Activated T-helper 2 cell treated with anti-CD3 and anti-CD28 coated beads, Interferon-gamma antibody, Interleukin-2, Interleukin-4, amounts not matched to agents 10 μg/mL and 5 μg/mL and 100 μg/mL, durations not matched to agents 14 hours and 24 hours and 36 hours (primary cell): ENCODE results near the gene TMSB4X. TPM values are rescaled to one million over a fixed set of nuclear protein-coding genes. Genes with fewer than 3 reads are reported as not detected.

Experiments used
- DNase-seq: peaks from one replicate; pipeline ENCODE4 v3.0.0; 2021; ENCODE audit warnings: low spot score
- H3K27ac Mint-ChIP-seq: one replicate; pipeline ENCODE4 v1.8.0; 2021; ENCODE audit warnings: mixed read lengths
- H3K27me3 Mint-ChIP-seq: one replicate; pipeline ENCODE4 v1.8.0; 2021; ENCODE audit warnings: low read depth, mixed read lengths
- H3K36me3 Mint-ChIP-seq: one replicate; pipeline ENCODE4 v1.8.0; 2021; ENCODE audit warnings: low read depth, mixed read lengths
- H3K4me1 Mint-ChIP-seq: one replicate; pipeline ENCODE4 v1.8.0; 2021; ENCODE audit warnings: low read depth, mixed read lengths
- H3K4me3 Mint-ChIP-seq: one replicate; pipeline ENCODE4 v1.8.0; 2021; ENCODE audit warnings: low read depth, mild to moderate bottlenecking, moderate library complexity, mixed read lengths
- H3K9me3 Mint-ChIP-seq: one replicate; pipeline ENCODE4 v1.8.0; 2021; ENCODE audit warnings: mixed read lengths
- intact Hi-C: fragments of 100-400 bp; cut with micrococcal nuclease; formaldehyde crosslinking; loops from one replicate; pipeline ENCODE4 v1.15.1; 2023
- total RNA-seq: library from RNA; stranded (reverse); gene quantifications from 2 replicates; pipeline ENCODE4 v1.2.3, GENCODE V29; 2022

The TMSB4X gene
- total RNA-seq, 1 donor from 2014 or later, result 7,759 TPM

DNA sequence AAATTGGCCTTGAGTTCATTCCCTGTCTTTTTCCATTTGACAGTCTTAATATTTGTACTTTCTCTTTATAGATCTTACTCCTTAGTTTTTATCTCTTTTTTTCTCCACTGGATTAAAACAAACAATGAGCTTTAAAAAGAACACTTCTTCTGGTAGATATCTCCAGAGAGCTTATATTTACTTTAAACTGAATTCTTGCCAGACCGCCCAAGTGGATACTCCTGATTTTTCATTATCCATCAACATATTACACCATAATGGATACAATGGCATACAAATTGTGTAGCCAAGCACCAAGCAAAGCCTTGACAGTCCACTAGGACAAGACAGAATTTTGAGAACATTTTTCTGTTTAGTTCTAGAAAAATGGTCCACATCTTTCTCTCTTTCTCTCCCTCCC lies 18.9 kb downstream of the TMSB4X start:
- DNase-seq, result no peak
- Mint-ChIP-seq H3K36me3 (no peaks in the 10 kb centered on the region), H3K9me3 (no peaks in the 10 kb centered on the region), H3K27ac (no peak overlapping the region), H3K4me1 (peaks cover 36% of the 10 kb centered on the region), H3K4me3 (no peak overlapping the region), H3K27me3 (no peaks in the 10 kb centered on the region)
- intact Hi-C loops, result no loop called here

DNA sequence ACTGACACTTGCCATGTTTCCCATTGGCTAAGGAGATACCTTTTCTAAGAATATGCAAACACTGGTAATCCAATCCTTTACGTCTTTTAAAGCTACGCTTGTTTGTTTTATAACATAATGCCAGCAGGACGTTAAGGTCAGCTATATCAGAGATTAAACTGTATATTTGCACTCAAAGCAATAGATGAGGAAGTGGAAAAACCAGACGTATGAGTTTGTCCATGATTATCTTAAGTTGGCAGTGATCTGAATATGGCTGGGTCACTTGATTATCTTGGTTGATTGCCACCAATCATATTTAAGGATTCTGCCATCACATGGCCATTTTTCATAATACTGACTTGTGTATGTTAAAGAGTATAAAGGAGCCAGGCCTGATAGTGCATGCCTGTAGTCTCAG lies 19.4 kb downstream of the TMSB4X start:
- H3K27ac Mint-ChIP-seq, result no peak overlapping the region
- peaks cover 35% of the 10 kb centered on the region for H3K4me1 Mint-ChIP-seq
- no peaks in the 10 kb centered on the region for H3K9me3 Mint-ChIP-seq
- no peaks in the 10 kb centered on the region for H3K36me3 Mint-ChIP-seq
- H3K27me3 Mint-ChIP-seq, result no peaks in the 10 kb centered on the region
- DNase-seq, result no peak
- H3K4me3 Mint-ChIP-seq, result no peak overlapping the region
- intact Hi-C loops, result no loop called here

DNA sequence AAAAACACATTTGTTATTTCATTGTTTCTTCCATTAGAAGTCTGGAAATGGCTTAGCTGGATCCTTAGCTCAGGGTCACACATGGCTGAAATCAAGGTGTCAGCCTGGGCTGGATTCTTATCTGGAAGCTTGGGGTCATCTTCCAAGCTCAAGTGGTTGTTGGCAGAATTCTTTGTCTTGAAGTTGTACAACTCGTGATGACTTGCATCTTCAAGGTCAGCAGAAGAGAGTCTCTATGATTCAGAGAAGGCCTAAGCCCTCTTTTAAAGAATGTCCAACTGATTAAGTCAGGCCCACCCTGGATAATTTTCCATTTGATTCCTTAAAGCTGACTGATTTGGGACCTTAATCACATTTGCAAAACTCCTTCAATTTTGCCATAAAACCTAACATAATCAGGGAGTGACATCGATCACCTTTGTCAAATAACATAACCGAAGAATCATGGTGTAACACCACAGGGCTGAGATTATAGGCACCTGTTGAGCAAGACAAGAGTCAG lies 22.1 kb downstream of the TMSB4X start:
- Mint-ChIP-seq H3K4me3 (no peak overlapping the region), H3K4me1 (peaks cover 48% of the 10 kb centered on the region), H3K36me3 (no peaks in the 10 kb centered on the region), H3K9me3 (no peaks in the 10 kb centered on the region), H3K27ac (peak overlapping the region; percentile 96), H3K27me3 (no peaks in the 10 kb centered on the region)
- DNase-seq, result no peak
- intact Hi-C loops, result no loop called here

DNA sequence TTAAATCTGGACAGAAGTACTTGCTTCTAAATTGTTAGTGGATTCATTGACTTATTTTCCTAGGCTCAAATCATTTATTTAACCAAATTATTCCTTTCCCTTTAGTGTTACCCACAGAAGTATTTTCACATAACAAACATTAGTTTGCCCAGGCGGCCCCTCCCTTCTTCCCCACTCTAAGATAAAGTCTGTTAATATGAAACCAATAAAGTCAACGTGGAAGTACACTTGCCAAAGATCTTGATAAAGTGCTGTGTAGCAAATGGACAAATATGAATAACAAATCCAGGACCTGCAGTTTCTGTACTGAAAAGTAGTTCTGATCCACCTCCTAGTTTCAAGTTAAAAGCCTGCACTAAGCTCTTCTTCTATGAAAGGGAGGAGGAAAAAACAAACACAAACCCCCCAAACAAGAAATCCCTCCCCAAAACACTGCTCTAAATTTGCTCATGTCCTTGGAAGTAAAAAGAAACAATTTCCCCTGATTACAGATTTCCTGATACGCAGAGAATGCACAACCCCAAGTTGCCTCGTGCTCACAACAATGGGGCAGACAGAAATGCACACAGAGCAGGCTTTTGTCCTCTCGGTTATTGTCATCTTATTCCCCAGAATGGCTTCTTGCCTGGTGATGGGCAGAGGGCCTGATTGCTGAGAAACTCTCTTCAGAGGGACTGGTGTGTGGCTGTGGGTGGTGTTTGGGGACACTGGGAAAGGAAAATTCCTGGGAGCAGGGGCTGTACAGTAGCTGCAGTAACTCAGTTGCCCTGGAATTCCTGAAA lies 23.2 kb downstream of the TMSB4X start:
- Mint-ChIP-seq H3K27ac (peak overlapping the region; percentile 96), H3K4me1 (peaks cover 53% of the 10 kb centered on the region)
- DNase-seq, result no peak

DNA sequence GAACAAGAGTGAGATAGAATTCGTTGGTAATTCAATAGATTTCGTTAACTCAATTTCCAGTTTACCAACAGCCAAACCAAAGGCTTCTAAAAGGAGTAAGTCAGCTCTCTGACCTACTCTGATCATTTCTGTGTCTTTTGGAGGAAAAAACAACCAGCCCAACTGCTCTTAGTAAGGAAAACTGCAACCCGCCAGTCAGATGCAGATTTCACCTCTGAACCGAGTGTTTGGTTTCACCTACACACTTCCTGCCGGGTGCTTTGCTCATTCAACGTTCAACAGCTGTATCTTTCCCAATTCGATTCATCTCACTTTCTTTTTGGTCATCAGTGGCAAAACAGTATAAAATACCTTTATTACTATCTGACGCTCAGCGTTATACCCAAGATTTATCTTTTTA lies 24.5 kb downstream of the TMSB4X start:
- Mint-ChIP-seq H3K27me3 (no peaks in the 10 kb centered on the region), H3K27ac (peak overlapping the region; percentile 98), H3K4me3 (peak overlapping the region; percentile 66), H3K36me3 (no peaks in the 10 kb centered on the region), H3K4me1 (peaks cover 53% of the 10 kb centered on the region), H3K9me3 (no peaks in the 10 kb centered on the region)
- peak; percentile 41 for DNase-seq
- intact Hi-C loops, result loop anchor here (1.0 kb wide), 3 partner anchors 14 to 88 kb away; no protein-coding TSS in a partner anchor

More for the DNA sequence above, 23.2 kb downstream of the TMSB4X start:
- Mint-ChIP-seq H3K27me3 (no peaks in the 10 kb centered on the region), H3K36me3 (no peaks in the 10 kb centered on the region), H3K9me3 (no peaks in the 10 kb centered on the region), H3K4me3 (peak overlapping the region; percentile 71)
- intact Hi-C loops, result no loop called here

DNA sequence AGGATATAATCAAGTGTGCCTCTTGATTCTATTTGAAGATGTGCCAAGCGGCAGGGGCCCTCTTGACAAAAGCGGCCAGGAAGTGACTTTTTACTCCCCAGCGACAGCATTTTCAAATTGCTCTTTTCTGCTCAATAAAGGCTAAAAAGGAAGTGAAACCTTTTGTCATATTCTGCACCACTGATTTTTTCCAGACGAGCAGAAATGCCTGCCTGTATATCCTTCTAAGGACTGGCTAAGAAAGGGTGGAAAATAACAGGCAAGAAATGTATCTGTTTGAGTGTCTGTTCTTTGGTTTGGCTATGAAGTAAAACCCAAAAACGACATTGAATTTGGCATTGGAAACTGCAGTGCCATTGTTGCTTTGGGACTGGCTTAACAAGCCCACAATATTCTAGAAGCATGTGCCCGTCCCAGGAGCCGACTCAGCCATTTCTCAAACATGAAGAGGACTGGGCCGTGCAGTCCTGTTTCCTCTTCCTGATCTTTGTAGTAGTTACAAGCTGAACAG lies 25.4 kb downstream of the TMSB4X start:
- Mint-ChIP-seq H3K27ac (peak overlapping the region; percentile 98), H3K4me3 (peak overlapping the region; percentile 66), H3K27me3 (no peaks in the 10 kb centered on the region), H3K9me3 (no peaks in the 10 kb centered on the region), H3K36me3 (no peaks in the 10 kb centered on the region), H3K4me1 (peaks cover 62% of the 10 kb centered on the region)
- no peak for DNase-seq
- intact Hi-C loops, result loop anchor here (1.0 to 10.0 kb wide), 3 partner anchors 50 to 374 kb away; no protein-coding TSS in a partner anchor

DNA sequence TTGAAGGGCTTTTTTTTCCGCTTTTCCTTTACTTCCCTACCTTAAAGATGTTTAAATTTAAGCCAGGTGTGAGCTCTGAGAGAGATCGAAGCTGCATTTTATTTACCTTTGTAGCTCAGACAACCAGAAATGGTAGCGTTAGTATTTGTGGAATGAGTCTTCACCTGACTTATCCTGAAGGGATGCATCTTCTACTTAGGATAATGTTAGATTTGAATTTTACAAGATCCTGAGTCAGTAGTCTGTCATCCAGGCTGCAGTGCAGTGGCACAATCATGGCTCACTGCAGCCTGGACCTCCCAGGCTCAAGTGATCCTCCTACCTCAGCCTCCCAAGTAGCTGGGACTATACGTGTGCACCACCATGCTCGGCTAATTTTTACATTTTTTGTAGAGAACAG lies 26.2 kb downstream of the TMSB4X start:
- DNase-seq, result no peak
- peaks cover 66% of the 10 kb centered on the region for H3K4me1 Mint-ChIP-seq
- peak overlapping the region; percentile 98 for H3K27ac Mint-ChIP-seq
- H3K27me3 Mint-ChIP-seq, result no peaks in the 10 kb centered on the region
- no peaks in the 10 kb centered on the region for H3K9me3 Mint-ChIP-seq
- no peaks in the 10 kb centered on the region for H3K36me3 Mint-ChIP-seq
- intact Hi-C loops, result loop anchor here (5.0 to 10.0 kb wide), 2 partner anchors 166 to 374 kb away; no protein-coding TSS in a partner anchor
- peak overlapping the region; percentile 51 for H3K4me3 Mint-ChIP-seq

DNA sequence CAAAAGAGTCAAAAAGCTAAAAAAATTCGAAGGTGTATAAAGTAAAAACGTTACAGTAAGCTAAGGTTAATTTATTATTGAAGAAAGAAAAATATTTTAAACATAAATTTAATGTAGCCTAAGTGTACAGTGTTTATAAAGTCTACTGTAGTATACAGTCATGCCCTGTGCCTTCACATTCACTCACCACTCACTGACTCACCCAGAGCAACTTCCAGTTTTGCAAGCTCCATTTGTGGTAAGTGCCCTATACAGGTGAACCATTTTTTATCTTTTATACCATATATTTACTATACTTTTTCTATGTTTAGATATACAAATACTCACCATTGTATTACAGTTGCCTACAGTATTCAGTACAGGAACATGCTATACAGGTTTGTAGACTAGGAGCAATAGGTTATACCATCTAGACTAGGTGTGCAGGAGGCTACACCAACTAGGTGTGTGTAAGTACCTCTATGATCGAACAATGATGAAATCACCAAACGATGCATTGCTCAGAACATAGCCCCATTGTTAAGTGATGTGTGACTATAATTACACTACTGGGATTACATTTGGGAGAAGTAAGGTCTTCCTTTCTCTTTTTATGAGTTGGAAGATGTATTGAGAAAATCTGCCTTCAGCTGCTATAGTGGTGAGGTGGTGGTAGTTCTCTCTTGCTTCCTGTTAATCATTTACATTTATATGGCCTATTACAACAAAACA lies 27.2 kb downstream of the TMSB4X start:
- Mint-ChIP-seq H3K27me3 (no peaks in the 10 kb centered on the region), H3K27ac (peak overlapping the region; percentile 69), H3K9me3 (no peaks in the 10 kb centered on the region), H3K4me3 (no peak overlapping the region), H3K36me3 (no peaks in the 10 kb centered on the region), H3K4me1 (peaks cover 67% of the 10 kb centered on the region)
- no peak for DNase-seq
- intact Hi-C loops, result loop anchor here (5.0 to 10.0 kb wide), 2 partner anchors 165 to 373 kb away; no protein-coding TSS in a partner anchor

DNA sequence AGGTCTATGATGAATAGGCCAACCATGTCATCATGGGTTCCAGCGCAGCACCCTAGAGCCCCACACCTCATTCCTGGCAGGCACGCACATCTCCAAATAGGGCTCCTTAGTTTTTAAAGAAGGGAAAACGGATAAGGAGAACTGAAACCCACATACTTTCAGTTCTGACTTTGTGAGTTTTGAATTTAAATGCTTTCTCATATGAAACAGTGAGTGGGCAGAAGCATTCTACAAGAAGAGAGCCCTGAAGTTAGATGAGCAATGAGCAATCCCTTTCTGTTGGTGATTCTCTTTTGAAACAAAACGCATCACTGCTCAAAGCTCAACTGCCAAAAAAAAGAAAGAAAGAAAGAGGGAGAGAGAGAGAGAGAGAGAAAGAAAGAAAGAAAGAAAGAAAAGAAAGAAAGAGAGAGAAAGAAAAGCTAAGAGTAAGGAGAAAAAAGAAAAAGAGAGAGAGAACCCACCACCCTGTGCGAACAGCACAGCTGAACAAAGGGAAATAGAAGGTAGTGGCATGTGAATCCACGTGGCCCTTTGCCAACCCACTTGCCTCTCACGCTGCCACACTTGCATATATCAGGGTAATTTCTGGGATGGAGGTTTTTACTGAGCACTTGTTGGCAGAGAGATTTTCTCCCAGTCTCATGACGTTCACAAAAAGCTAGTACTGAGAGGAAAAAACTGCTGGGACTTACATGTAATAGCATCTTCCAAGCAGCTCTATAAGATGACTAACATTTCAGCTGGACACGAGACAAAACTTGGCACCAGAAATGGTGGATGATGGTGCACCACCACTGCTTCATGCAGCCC lies 31.0 kb downstream of the TMSB4X start:
- Mint-ChIP-seq H3K4me1 (peaks cover 60% of the 10 kb centered on the region), H3K36me3 (no peaks in the 10 kb centered on the region), H3K9me3 (no peaks in the 10 kb centered on the region), H3K27ac (peak overlapping the region; percentile 100), H3K4me3 (peak overlapping the region; percentile 87), H3K27me3 (no peaks in the 10 kb centered on the region)
- no peak for DNase-seq
- intact Hi-C loops, result loop anchor here (1.0 to 10.0 kb wide), 3 partner anchors 7 to 369 kb away; no protein-coding TSS in a partner anchor

DNA sequence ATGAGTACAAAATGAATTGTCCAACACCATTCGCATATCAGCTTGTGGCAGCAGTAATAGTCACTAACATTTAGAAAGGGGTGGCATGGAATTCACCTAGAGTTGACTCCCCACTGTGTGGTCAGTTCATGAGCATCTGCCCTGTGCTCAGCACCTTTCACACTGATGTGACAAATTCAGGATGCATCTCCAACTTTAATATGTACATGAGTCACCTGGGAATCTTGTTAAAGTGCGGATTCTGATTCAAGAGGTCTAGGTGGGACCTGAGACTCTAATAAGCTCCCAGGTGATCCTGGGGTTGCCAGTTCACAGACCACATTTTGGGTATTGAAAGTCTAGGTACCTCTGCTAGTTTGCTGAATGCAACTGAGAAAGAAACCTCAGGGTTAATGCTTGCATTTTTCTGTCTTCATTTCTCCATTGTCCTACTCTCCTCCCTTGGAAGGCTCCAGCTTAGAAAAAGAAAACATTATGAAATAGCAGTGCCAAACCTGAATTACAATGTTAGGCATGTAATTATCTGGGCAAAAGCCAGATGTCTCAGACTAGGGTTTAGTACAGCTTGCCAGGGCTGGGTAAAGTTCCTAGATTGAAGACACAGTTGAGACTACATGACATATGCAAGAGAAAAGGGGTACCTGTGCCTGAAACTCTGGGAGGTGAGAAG lies 32.7 kb downstream of the TMSB4X start:
- no peak overlapping the region for H3K4me3 Mint-ChIP-seq
- no peaks in the 10 kb centered on the region for H3K9me3 Mint-ChIP-seq
- H3K27ac Mint-ChIP-seq, result peak overlapping the region; percentile 63
- DNase-seq, result no peak
- peaks cover 54% of the 10 kb centered on the region for H3K4me1 Mint-ChIP-seq
- H3K36me3 Mint-ChIP-seq, result no peaks in the 10 kb centered on the region
- no peaks in the 10 kb centered on the region for H3K27me3 Mint-ChIP-seq
- intact Hi-C loops, result loop anchor here (10.0 kb wide), 1 partner anchor 367 kb away; no protein-coding TSS in a partner anchor

DNA sequence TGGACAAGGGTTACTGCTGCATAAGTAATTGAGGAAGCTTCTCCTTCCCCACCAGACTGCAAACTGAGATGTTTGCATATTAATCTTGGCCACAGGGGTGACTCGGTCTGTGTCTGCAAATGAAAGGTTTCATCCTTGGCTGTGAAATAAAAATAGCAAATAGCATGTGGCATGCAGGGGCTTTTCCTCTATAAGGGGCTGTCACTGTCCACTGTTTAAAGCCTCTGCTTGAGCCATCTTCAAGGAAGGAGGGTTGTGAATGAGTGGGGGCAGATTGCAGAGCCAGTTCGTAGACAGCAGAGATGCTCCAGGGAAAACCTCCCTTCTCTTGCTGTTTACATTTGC lies 33.3 kb downstream of the TMSB4X start:
- H3K27ac Mint-ChIP-seq, result peak overlapping the region; percentile 63
- intact Hi-C loops, result loop anchor here (10.0 kb wide), 1 partner anchor 367 kb away; no protein-coding TSS in a partner anchor
- H3K4me3 Mint-ChIP-seq, result no peak overlapping the region
- no peaks in the 10 kb centered on the region for H3K9me3 Mint-ChIP-seq
- H3K27me3 Mint-ChIP-seq, result no peaks in the 10 kb centered on the region
- H3K4me1 Mint-ChIP-seq, result peaks cover 55% of the 10 kb centered on the region
- DNase-seq, result no peak
- H3K36me3 Mint-ChIP-seq, result no peaks in the 10 kb centered on the region

DNA sequence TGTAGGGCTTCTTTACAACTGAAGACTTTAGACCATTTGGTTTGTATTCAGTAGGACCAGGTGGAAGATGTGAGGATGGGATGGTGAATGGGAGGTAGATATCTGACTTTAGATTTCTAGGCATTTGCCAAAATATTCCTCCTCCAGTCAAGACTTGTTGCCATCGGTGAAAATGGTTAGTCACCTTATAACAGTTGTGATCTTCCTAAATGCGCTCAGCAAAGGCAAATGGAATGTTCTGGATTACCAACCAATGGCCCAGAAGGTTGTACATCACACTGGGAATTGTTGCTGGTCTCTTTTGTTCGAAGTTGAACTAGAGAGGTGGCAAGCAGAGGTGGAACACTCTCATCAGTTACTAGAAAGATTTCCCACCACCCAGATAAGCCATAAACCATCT lies 33.9 kb downstream of the TMSB4X start:
- Mint-ChIP-seq H3K27ac (no peak overlapping the region), H3K4me3 (no peak overlapping the region), H3K9me3 (no peaks in the 10 kb centered on the region), H3K36me3 (no peaks in the 10 kb centered on the region), H3K4me1 (peaks cover 62% of the 10 kb centered on the region), H3K27me3 (no peaks in the 10 kb centered on the region)
- no peak for DNase-seq
- intact Hi-C loops, result loop anchor here (10.0 kb wide), 1 partner anchor 366 kb away; no protein-coding TSS in a partner anchor
